Activated naive CD8-positive, alpha-beta T cell treated with anti-CD3 and anti-CD28 coated beads, Interleukin-2, amount 50 U/mL, for 16 hours (primary cell): Measurements from ENCODE around the gene ABHD4.
"Not testable (repeated sequence)": the region's sequence is repeated elsewhere in the genome, so short reads cannot be mapped to it uniquely, and the experiment has no call there.

Experiments used
- DNase-seq: peaks from one replicate; pipeline ENCODE4 v3.0.0-alpha.2; 2020; ENCODE audit warnings: low read depth, low spot score

Gene ABHD4

GRCh38 chr14:22561661-22562579 lies 36.2 kb upstream of the ABHD4 start:
- no peak for DNase-seq

GRCh38 chr14:22563987-22564386 lies 34.1 kb upstream of the ABHD4 start:
- DNase-seq: no peak

- no peak for DNase-seq
Measured at GRCh38 chr14:22564463-22564862, 33.6 kb upstream of the ABHD4 start.

GRCh38 chr14:22565391-22565945 lies 32.6 kb upstream of the ABHD4 start:
- no peak for DNase-seq

GRCh38 chr14:22566266-22566665 lies 31.8 kb upstream of the ABHD4 start:
- not testable (repeated sequence) for DNase-seq

GRCh38 chr14:22566845-22567244 lies 31.3 kb upstream of the ABHD4 start:
- DNase-seq: no peak

GRCh38 chr14:22567437-22567836 lies 30.7 kb upstream of the ABHD4 start:
- DNase-seq: no peak

GRCh38 chr14:22569106-22569736 lies 28.9 kb upstream of the ABHD4 start:
- no peak for DNase-seq

- no peak for DNase-seq
Measured at GRCh38 chr14:22569737-22570131, 28.4 kb upstream of the ABHD4 start.

GRCh38 chr14:22570132-22570949 lies 27.8 kb upstream of the ABHD4 start:
- DNase-seq: peak; percentile 70

- DNase-seq: no peak
Measured at GRCh38 chr14:22572562-22573058, 25.5 kb upstream of the ABHD4 start.

GRCh38 chr14:22573804-22574203 lies 24.3 kb upstream of the ABHD4 start:
- DNase-seq: no peak

- no peak for DNase-seq
Measured at GRCh38 chr14:22577334-22577908, 20.7 kb upstream of the ABHD4 start.

- no peak for DNase-seq
Measured at GRCh38 chr14:22579236-22579635, 18.9 kb upstream of the ABHD4 start.

- no peak for DNase-seq
Measured at GRCh38 chr14:22579881-22580280, 18.2 kb upstream of the ABHD4 start.

- no peak for DNase-seq
Measured at GRCh38 chr14:22580625-22581024, 17.5 kb upstream of the ABHD4 start.

- no peak for DNase-seq
Measured at GRCh38 chr14:22583994-22584393, 14.1 kb upstream of the ABHD4 start.

GRCh38 chr14:22587247-22587646 lies 10.9 kb upstream of the ABHD4 start:
- DNase-seq: no peak

- not testable (repeated sequence) for DNase-seq
Measured at GRCh38 chr14:22587677-22588422, 10.2 kb upstream of the ABHD4 start.

- no peak for DNase-seq
Measured at GRCh38 chr14:22588526-22589095, 9.5 kb upstream of the ABHD4 start.
